Stimulated activated CD4-positive, alpha-beta T cell treated with anti-CD3 and anti-CD28 coated beads, TNF-alpha, amount 100 ng/mL, for 24 hours (primary cell): ENCODE results near the gene TRAPPC10.
"Not testable (repeated sequence)": the region's sequence is repeated elsewhere in the genome, so short reads cannot be mapped to it uniquely, and the experiment has no call there.

Experiments used
- DNase-seq, 3 experiments: peaks; one replicate each; pipeline ENCODE4 v3.0.0-alpha.2; 2020; ENCODE audit warnings: low read depth in 3 of 3

TRAPPC10 gene

GRCh38 chr21:44087426-44088400 lies 75.6 kb downstream of the TRAPPC10 start:
- DNase-seq, result no peak

- no peak for DNase-seq
These were observed 76.3 kb downstream of the TRAPPC10 start for GRCh38 chr21:44088401-44088780.

GRCh38 chr21:44089001-44089911 lies 77.1 kb downstream of the TRAPPC10 start:
- no peak for DNase-seq

GRCh38 chr21:44090325-44090724 lies 78.2 kb downstream of the TRAPPC10 start:
- DNase-seq, result no peak

GRCh38 chr21:44092211-44092610 lies 80.1 kb downstream of the TRAPPC10 start:
- DNase-seq, result no peak

- DNase-seq, result no peak
These were observed 81.7 kb downstream of the TRAPPC10 start for GRCh38 chr21:44093761-44094160.

- DNase-seq, result no peak
These were observed 82.7 kb downstream of the TRAPPC10 start for GRCh38 chr21:44094832-44095231.

- not testable (repeated sequence) for DNase-seq
These were observed 86.4 kb downstream of the TRAPPC10 start for GRCh38 chr21:44098507-44098906.

GRCh38 chr21:44098964-44099363 lies 86.9 kb downstream of the TRAPPC10 start:
- DNase-seq, result not testable (repeated sequence)

- peak in 1 of 3 experiments; percentile 44 for DNase-seq
These were observed 95.0 kb downstream of the TRAPPC10 start, which contains the start of gene PWP2 for GRCh38 chr21:44107026-44107501. PWP2 (plus strand) TSS chr21:44107399; CDS start chr21:44107417, 18 bp downstream.

- not testable (repeated sequence) for DNase-seq
These were observed 95.5 kb downstream of the TRAPPC10 start for GRCh38 chr21:44107589-44107988.

- DNase-seq, result not testable (repeated sequence)
These were observed 101.7 kb downstream of the TRAPPC10 start for GRCh38 chr21:44113702-44114371.

- not testable (repeated sequence) for DNase-seq
These were observed 110.0 kb downstream of the TRAPPC10 start for GRCh38 chr21:44122131-44122530.

GRCh38 chr21:44127827-44128226 lies 115.7 kb downstream of the TRAPPC10 start:
- DNase-seq, result not testable (repeated sequence)

- not testable (repeated sequence) for DNase-seq
These were observed 121.6 kb downstream of the TRAPPC10 start for GRCh38 chr21:44133715-44134057.

GRCh38 chr21:44134732-44135131 lies 122.6 kb downstream of the TRAPPC10 start:
- DNase-seq, result not testable (repeated sequence)

GRCh38 chr21:44138039-44138438 lies 125.9 kb downstream of the TRAPPC10 start:
- not testable (repeated sequence) for DNase-seq

GRCh38 chr21:44139787-44140551 lies 127.9 kb downstream of the TRAPPC10 start:
- DNase-seq, result not testable (repeated sequence)

GRCh38 chr21:44140552-44140932 lies 128.4 kb downstream of the TRAPPC10 start:
- not testable (repeated sequence) for DNase-seq

- DNase-seq, result not testable (repeated sequence)
These were observed 130.4 kb downstream of the TRAPPC10 start for GRCh38 chr21:44142470-44142869.

GRCh38 chr21:44143380-44143779 lies 131.3 kb downstream of the TRAPPC10 start:
- not testable (repeated sequence) for DNase-seq
